Left lung (tissue), 10 donors: ENCODE data around the gene PCNT. TPM values are rescaled to one million over a fixed set of nuclear protein-coding genes. Genes with fewer than 3 reads are reported as not detected.

ENCODE experiments used
- ATAC-seq: fragments of 200-7000 bp; cut with Tn5 transposase; one replicate; pipeline ENCODE4 v1.9.1; 2020; ENCODE audit warnings: moderate library complexity
- DNase-seq, 4 donors: peaks; one replicate each; pipeline ENCODE4 v3.0.0-alpha.2; 2013 to 2020
- H3K27ac ChIP-seq, 2 donors: fragments of 200-600 bp; sonication (generic) in 1 of 2; one replicate each; pipeline versions ENCODE4 v1.5.0 to v1.8.0; 2020 to 2021
- H3K27me3 ChIP-seq, 2 donors: fragments of 200-600 bp; sonication (generic) in 1 of 2; one replicate each; pipeline versions ENCODE4 v1.5.0 to v1.8.0; 2020 to 2021
- H3K36me3 ChIP-seq, 2 donors: fragments of 200-600 bp; sonication (generic) in 1 of 2; one replicate each; pipeline versions ENCODE4 v1.5.0 to v1.8.0; 2020 to 2021
- H3K4me1 ChIP-seq, 2 donors: fragments of 200-600 bp; one replicate each; pipeline ENCODE4 v1.8.0; 2021
- H3K4me3 ChIP-seq, 2 donors: fragments of 200-600 bp; sonication (generic) in 1 of 2; one replicate each; pipeline versions ENCODE4 v1.5.0 to v1.8.0; 2020 to 2021; ENCODE audit warnings: mild to moderate bottlenecking in 1 of 2
- H3K9me3 ChIP-seq, 2 donors: fragments of 200-600 bp; sonication (generic) in 1 of 2; one replicate each; pipeline versions ENCODE4 v1.5.0 to v1.8.0; 2020 to 2021
- CTCF ChIP-seq, 2 donors: fragments of 200-600 bp; sonication (generic) in 1 of 2; IDR thresholded peaks; one replicate each; pipeline versions ENCODE4 v1.5.0 to v1.8.0; 2021; ENCODE audit warnings: antibody characterized with exemption in 2 of 2
- intact Hi-C, 2 donors: fragments of 100-400 bp; cut with DNase I; formaldehyde crosslinking; loops; one replicate each; pipeline versions ENCODE4 v1.11.2 to v1.14.2; 2022
- polyA plus RNA-seq, 6 donors: library from polyadenylated mRNA; unstranded; fragments of 120-200 nt; gene quantifications; one replicate each; pipeline ENCODE4 v1.2.1, GENCODE V29; 2013; ENCODE audit not compliant: insufficient read length in 6 of 6
- total RNA-seq, 2 donors: library from RNA; stranded (reverse); fragmentation: NEBNext Ultra II Directional; extraction: Animal tissue kit (Norgen Biotek cat#: 25700); gene quantifications; one replicate each; pipeline ENCODE4 v1.2.1, GENCODE V29; 2021
- donor health status: DM: no; HTN: yes; CAD: no.
- donor health status: DM: no; HTN: no; CAD: no.

PCNT gene
- total and polyA plus RNA-seq, 8 donors = 25.7 to 35.4 (median 32.4) TPM

DNA sequence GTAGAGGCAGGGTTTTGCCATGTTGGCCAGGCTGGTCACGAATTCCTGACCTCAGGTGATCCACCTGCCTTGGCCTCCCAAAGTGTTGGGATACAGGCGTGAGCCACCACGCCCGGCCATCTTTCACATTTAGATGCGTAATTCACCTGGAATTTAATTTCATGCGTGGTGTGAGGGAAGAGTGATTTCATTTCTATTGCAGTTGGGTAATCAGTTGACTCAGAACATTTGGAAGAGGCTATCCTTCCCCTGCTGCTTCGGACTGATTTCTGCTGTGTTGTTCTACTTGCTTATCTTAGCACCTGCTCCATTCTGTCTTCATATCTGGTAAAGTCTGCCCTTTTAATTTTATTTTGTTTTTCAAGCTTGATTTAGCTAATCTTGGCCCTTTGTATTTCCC lies 153.8 kb downstream of the PCNT start:
- H3K4me1 ChIP-seq = peaks cover 0 to 21% of the 10 kb centered on the region in 2 donors
- no peak for ATAC-seq
- DNase-seq = no peak
- no peaks in the 10 kb centered on the region for H3K27me3 ChIP-seq
- intact Hi-C loops = no loop called here
- no peak overlapping the region for H3K27ac ChIP-seq
- no peaks in the 10 kb centered on the region for H3K36me3 ChIP-seq
- no peak overlapping the region for H3K4me3 ChIP-seq
- TF ChIP-seq CTCF (IDR thresholded peaks at IDR 0.05) = no peak
- H3K9me3 ChIP-seq = no peaks in the 10 kb centered on the region

GRCh38 chr21:46478910-46479309 lies 155.0 kb downstream of the PCNT start:
- Histone ChIP-seq H3K27ac (no peak overlapping the region), H3K9me3 (no peaks in the 10 kb centered on the region), H3K4me3 (no peak overlapping the region), H3K4me1 (peaks cover 0 to 20% of the 10 kb centered on the region in 2 donors), H3K36me3 (no peaks in the 10 kb centered on the region), H3K27me3 (no peaks in the 10 kb centered on the region)
- no peak for TF ChIP-seq CTCF (IDR thresholded peaks at IDR 0.05)
- intact Hi-C loops = no loop called here
- DNase-seq (no peak), ATAC-seq (no peak)

- no peaks in the 10 kb centered on the region for H3K36me3 ChIP-seq
- TF ChIP-seq CTCF (IDR thresholded peaks at IDR 0.05) = no peak
- ATAC-seq = no peak
Observed at GRCh38 chr21:46480466-46480865, 156.5 kb downstream of the PCNT start.

GRCh38 chr21:46482225-46482845 lies 158.4 kb downstream of the PCNT start:
- H3K9me3 ChIP-seq = no peaks in the 10 kb centered on the region
- DNase-seq (no peak), ATAC-seq (no peak)
- H3K27me3 ChIP-seq = no peaks in the 10 kb centered on the region
- intact Hi-C loops = no loop called here
- H3K4me3 ChIP-seq = no peak overlapping the region
- no peak overlapping the region for H3K27ac ChIP-seq
- peaks cover 0 to 14% of the 10 kb centered on the region in 2 donors for H3K36me3 ChIP-seq
- H3K4me1 ChIP-seq = peaks cover 0 to 7% of the 10 kb centered on the region in 2 donors
- TF ChIP-seq CTCF (IDR thresholded peaks at IDR 0.05) = no peak

More at GRCh38 chr21:46480466-46480865, 156.5 kb downstream of the PCNT start:
- H3K4me3 ChIP-seq = no peak overlapping the region
- intact Hi-C loops = no loop called here
- no peaks in the 10 kb centered on the region for H3K9me3 ChIP-seq
- peaks cover 0 to 7% of the 10 kb centered on the region in 2 donors for H3K4me1 ChIP-seq
- no peak for DNase-seq
- H3K27me3 ChIP-seq = no peaks in the 10 kb centered on the region
- no peak overlapping the region for H3K27ac ChIP-seq

DNA sequence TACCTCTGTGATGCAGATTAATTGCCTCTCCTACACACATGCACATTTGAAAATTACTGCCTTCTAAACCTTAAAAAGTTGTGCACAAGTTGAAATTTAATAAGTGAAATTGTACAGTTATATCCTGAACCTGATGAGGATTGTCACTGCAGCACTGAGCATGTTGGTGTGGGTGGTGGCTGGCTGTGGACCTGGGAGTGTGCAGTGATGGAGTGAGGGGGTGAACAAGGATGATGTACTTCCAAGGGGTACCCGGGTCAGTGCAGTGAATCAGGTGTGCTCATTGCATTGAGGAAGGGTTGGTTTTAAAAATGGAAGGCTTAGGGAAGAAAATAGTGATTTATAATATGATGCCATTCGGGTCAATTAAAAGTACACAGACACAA lies 158.9 kb downstream of the PCNT start:
- DNase-seq (no peak), ATAC-seq (no peak)
- TF ChIP-seq CTCF (IDR thresholded peaks at IDR 0.05) = no peak
- peaks cover 0 to 14% of the 10 kb centered on the region in 2 donors for H3K36me3 ChIP-seq
- no peaks in the 10 kb centered on the region for H3K27me3 ChIP-seq
- intact Hi-C loops = no loop called here
- H3K27ac ChIP-seq = no peak overlapping the region
- H3K4me3 ChIP-seq = no peak overlapping the region
- H3K9me3 ChIP-seq = no peaks in the 10 kb centered on the region
- peaks cover 0 to 7% of the 10 kb centered on the region in 2 donors for H3K4me1 ChIP-seq
